WTC11 (cell line): ENCODE data around the gene ARFIP1. TPM values are rescaled to one million over a fixed set of nuclear protein-coding genes. Genes with fewer than 3 reads are reported as not detected.

ENCODE experiments used
- ATAC-seq: fragments of 200-7000 bp; cut with Tn5 transposase; 2 replicates; pipeline ENCODE4 v1.10.0; 2021; ENCODE audit warnings: mild to moderate bottlenecking, moderate library complexity
- CTCF ChIA-PET: fragments of 300-600 bp; sonication (Branson Sonifier 250); formaldehyde crosslinking; loops from one replicate; lab custom pipeline; 2021; ENCODE audit warnings: antibody characterized with exemption; lab: Charles Lee
- POLR2A ChIA-PET: fragments of 350-600 bp; sonication (Branson Sonifier 250); formaldehyde crosslinking; loops from one replicate; lab custom pipeline; 2021; ENCODE audit warnings: antibody characterized with exemption; lab: Charles Lee
- DNase-seq: peaks from one replicate; pipeline ENCODE4 v3.0.0; 2021; ENCODE audit warnings: low spot score
- H3K27ac Mint-ChIP-seq: 2 replicates; pipeline ENCODE4 v1.8.0; 2021; ENCODE audit warnings: mixed read lengths
- H3K27me3 Mint-ChIP-seq: 2 replicates; pipeline ENCODE4 v1.8.0; 2021; ENCODE audit warnings: low read depth, mild to moderate bottlenecking, moderate library complexity, mixed read lengths
- H3K36me3 Mint-ChIP-seq: 2 replicates; pipeline ENCODE4 v1.8.0; 2021; ENCODE audit warnings: mixed read lengths
- H3K4me1 Mint-ChIP-seq: 2 replicates; pipeline ENCODE4 v1.8.0; 2022; ENCODE audit warnings: mixed read lengths
- H3K4me3 Mint-ChIP-seq: 2 replicates; pipeline ENCODE4 v1.8.0; 2021; ENCODE audit warnings: mild to moderate bottlenecking, moderate library complexity, mixed read lengths
- H3K9me3 Mint-ChIP-seq: 2 replicates; pipeline ENCODE4 v1.8.0; 2021; ENCODE audit warnings: mixed read lengths
- CREB1 ChIP-seq: sonication (generic); formaldehyde crosslinking; IDR thresholded peaks from 2 replicates; pipeline ENCODE4 v1.8.0; 2023; ENCODE audit warnings: mild to moderate bottlenecking, missing genetic modification reagents
- CREM ChIP-seq: sonication (generic); formaldehyde crosslinking; IDR thresholded peaks from 2 replicates; pipeline ENCODE4 v1.8.1; 2022; ENCODE audit warnings: mild to moderate bottlenecking, missing genetic modification reagents, moderate library complexity
- EMX1 ChIP-seq: fragments of 250-450 bp; sonication (Bioruptor Pico); IDR thresholded peaks from 2 replicates; pipeline ENCODE4 v1.8.0; 2021; ENCODE audit warnings: mild to moderate bottlenecking
- GTF2I ChIP-seq: fragments of 250-450 bp; sonication (Bioruptor Pico); conservative IDR thresholded peaks from 2 replicates; pipeline ENCODE4 v1.4.0; 2021; ENCODE audit warnings: mild to moderate bottlenecking
- JUN ChIP-seq: sonication (generic); formaldehyde crosslinking; IDR thresholded peaks from 2 replicates; pipeline ENCODE4 v1.8.0; 2023; ENCODE audit warnings: mild to moderate bottlenecking, missing genetic modification reagents
- MYBL2 ChIP-seq: sonication (generic); formaldehyde crosslinking; IDR thresholded peaks from 2 replicates; pipeline ENCODE4 v1.8.1; 2023; ENCODE audit warnings: mild to moderate bottlenecking, moderate library complexity, missing genetic modification reagents
- NR2C2 ChIP-seq: sonication (generic); formaldehyde crosslinking; IDR thresholded peaks from 2 replicates; pipeline ENCODE4 v1.8.0; 2022; ENCODE audit warnings: mild to moderate bottlenecking, missing genetic modification reagents
- NR3C1 ChIP-seq: sonication (generic); formaldehyde crosslinking; conservative IDR thresholded peaks from 2 replicates; pipeline ENCODE4 v1.8.1; 2023; ENCODE audit warnings: low read depth, mild to moderate bottlenecking, missing genetic modification reagents
- OVOL2 ChIP-seq: fragments of 250-450 bp; sonication (Bioruptor Pico); IDR thresholded peaks from 2 replicates; pipeline ENCODE4 v1.9.0; 2021; ENCODE audit warnings: mild to moderate bottlenecking, borderline replicate concordance
- TCF7 ChIP-seq: sonication (generic); formaldehyde crosslinking; IDR thresholded peaks from 2 replicates; pipeline ENCODE4 v1.8.0; 2022; ENCODE audit warnings: mild to moderate bottlenecking, low read depth, missing genetic modification reagents, moderate library complexity
- ZNF219 ChIP-seq: sonication (generic); formaldehyde crosslinking; IDR thresholded peaks from 2 replicates; pipeline ENCODE4 v1.8.0; 2023; ENCODE audit warnings: missing genetic modification reagents, mild to moderate bottlenecking, borderline replicate concordance
- ZNF317 ChIP-seq: sonication (generic); formaldehyde crosslinking; IDR thresholded peaks from 2 replicates; pipeline ENCODE4 v1.8.1; 2023; ENCODE audit warnings: low read depth, mild to moderate bottlenecking, moderate library complexity, missing genetic modification reagents, borderline replicate concordance
- ZNF396 ChIP-seq: fragments of 250-450 bp; sonication (Bioruptor Pico); IDR thresholded peaks from 2 replicates; pipeline ENCODE4 v1.8.0; 2021; ENCODE audit warnings: mild to moderate bottlenecking, moderate library complexity, borderline replicate concordance
- total RNA-seq: library from RNA; stranded (reverse); gene quantifications from 3 replicates; pipeline ENCODE4 v1.2.3, GENCODE V29; 2021
- TF ChIP-seq, protein P1 (sequence below): sonication (generic); formaldehyde crosslinking; IDR thresholded peaks from 2 replicates; pipeline ENCODE4 v1.8.0; 2022; ENCODE audit warnings: mild to moderate bottlenecking, missing genetic modification reagents
- TF ChIP-seq, protein P2 (sequence below): sonication (generic); formaldehyde crosslinking; IDR thresholded peaks from 2 replicates; pipeline ENCODE4 v1.8.0; 2022; ENCODE audit warnings: mild to moderate bottlenecking, missing genetic modification reagents
- TF ChIP-seq, protein P3 (sequence below): sonication (generic); formaldehyde crosslinking; IDR thresholded peaks from 2 replicates; pipeline ENCODE4 v1.8.0; 2022; ENCODE audit warnings: mild to moderate bottlenecking, missing genetic modification reagents

Gene ARFIP1
- total RNA-seq, 1 experiment from 2014 or later: 35.3 TPM

DNA sequence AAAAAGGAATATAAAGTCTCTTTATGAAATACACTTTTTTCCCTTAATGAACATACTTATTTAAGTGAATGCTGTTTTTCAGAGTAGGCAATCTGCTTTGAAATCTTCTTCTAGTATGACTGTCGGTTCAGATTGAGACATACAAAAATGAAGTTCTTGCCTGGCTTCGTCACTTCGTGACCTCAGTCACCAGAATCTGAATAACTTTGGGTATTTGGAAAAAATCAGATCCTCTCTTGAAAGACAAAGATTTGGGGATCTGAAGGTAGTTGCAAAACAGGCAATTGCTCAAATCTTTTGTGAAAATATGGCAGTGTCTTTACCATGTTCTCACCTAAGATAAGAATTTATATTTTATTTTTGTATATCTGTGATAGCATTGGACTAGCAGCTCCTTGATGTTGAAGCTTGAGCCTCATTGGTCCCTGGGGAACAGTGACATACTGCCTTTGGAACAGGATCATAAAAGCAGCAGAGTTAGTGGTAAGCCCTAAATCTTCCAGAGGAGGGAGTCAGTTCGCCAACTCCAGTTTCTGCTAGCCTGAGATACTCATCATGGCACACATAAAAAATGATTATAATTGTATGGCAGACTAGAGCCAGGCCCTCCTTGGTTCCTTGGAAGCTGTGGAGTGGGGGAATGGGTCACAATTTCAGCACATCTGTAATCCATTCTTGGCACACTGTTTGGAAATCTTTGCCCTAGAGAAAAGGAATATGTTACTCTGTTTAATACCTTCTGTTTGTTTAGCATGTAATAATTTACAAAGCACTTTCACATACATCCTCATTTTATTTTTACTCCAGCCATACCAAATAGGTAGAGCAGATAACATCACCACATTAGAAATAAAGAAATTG, 5.0 kb downstream of the ARFIP1 start (continued):
- TF ChIP-seq OVOL2: no peak
- no peak for TF ChIP-seq CREM (CRISPR knock-in tag)
- TF ChIP-seq GTF2I (CRISPR knock-in tag): no peak
- TF ChIP-seq, all 79 proteins: peak for 0

DNA sequence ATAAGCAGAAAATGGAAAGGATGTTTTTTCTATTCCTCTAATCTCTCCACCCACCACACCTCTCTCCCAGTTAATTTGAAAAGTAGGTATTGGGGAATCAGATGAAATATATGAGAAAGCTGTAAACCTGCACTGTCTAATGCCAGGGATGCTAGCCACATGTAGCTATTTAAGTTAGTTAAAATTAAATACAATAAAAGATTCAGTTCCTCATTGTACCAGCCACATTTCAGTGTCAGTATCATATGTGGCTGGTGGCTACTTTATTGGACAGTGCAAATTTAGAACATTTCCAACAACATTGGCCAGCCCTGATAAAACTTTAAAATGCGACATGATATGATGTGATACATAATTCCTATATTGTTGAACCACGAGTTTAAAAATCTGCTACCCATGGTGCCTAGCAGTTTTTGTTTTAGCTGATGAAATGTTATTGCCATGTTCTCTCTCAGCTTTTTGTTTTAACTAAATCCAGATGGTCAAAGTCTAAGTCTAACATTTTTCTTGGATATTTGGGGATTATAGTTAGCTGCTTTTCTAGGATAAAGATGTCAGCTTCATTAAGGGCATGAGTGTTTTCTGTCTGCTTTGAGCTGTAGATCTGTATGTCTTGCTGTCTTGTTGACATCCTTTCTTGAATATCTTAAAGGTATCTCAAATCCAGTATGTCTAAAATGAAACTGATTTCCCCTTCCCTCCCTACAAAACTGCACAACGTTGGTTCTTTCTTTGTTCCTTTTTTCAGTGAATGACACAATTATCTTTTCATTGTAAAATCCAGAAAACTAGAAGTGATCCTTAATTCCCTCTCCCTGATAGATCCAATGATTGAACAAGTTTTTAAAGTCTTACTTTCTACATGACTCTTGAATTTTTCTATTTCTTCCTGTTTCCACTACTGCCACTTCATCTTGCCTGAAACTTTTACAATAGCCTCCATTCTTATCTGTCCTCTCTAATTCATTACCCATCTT, 6.2 kb downstream of the ARFIP1 start:
- ChIA-PET POLR2A (no interaction called here), CTCF (no interaction called here)
- no peak overlapping the region for H3K27ac Mint-ChIP-seq

DNA sequence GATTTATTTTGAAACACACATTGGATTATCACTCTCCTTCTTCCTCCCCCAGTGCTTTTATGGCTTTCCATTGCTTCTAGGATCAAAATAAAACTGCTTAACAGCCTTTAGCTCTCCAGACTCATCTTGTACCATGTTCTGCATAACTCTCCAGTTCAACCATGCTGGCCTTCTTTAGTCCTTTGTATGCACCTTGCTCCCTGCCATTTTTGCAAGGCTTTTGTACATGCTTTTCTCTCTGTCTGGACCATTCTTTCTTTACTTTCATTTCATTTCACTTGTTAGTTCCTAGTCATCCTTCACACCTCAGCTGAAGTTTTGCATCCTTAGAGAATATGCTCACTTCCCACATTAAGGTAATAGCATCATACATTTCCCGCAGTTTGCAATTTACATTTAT, 6.9 kb downstream of the ARFIP1 start:
- Mint-ChIP-seq H3K27me3 (no peaks in the 10 kb centered on the region), H3K4me1 (peaks cover 7% of the 10 kb centered on the region)
- no peak for TF ChIP-seq ZNF317
- TF ChIP-seq MYBL2: no peak
- TF ChIP-seq, protein P1, sequence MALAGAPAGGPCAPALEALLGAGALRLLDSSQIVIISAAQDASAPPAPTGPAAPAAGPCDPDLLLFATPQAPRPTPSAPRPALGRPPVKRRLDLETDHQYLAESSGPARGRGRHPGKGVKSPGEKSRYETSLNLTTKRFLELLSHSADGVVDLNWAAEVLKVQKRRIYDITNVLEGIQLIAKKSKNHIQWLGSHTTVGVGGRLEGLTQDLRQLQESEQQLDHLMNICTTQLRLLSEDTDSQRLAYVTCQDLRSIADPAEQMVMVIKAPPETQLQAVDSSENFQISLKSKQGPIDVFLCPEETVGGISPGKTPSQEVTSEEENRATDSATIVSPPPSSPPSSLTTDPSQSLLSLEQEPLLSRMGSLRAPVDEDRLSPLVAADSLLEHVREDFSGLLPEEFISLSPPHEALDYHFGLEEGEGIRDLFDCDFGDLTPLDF (CRISPR knock-in tag): no peak
- TF ChIP-seq, all 79 proteins: peak for 0
- ChIA-PET POLR2A (no interaction called here), CTCF (no interaction called here)
- Mint-ChIP-seq H3K27ac (no peak overlapping the region), H3K9me3 (no peaks in the 10 kb centered on the region), H3K36me3 (no peaks in the 10 kb centered on the region), H3K4me3 (no peak overlapping the region)
- DNase-seq (no peak), ATAC-seq (no peak)

More for the DNA sequence above, 6.2 kb downstream of the ARFIP1 start:
- no peak for DNase-seq
- no peaks in the 10 kb centered on the region for H3K27me3 Mint-ChIP-seq
- H3K9me3 Mint-ChIP-seq: no peaks in the 10 kb centered on the region
- ATAC-seq: no peak
- no peaks in the 10 kb centered on the region for H3K36me3 Mint-ChIP-seq
- H3K4me1 Mint-ChIP-seq: peaks cover 11% of the 10 kb centered on the region
- no peak overlapping the region for H3K4me3 Mint-ChIP-seq
- TF ChIP-seq, protein P2, sequence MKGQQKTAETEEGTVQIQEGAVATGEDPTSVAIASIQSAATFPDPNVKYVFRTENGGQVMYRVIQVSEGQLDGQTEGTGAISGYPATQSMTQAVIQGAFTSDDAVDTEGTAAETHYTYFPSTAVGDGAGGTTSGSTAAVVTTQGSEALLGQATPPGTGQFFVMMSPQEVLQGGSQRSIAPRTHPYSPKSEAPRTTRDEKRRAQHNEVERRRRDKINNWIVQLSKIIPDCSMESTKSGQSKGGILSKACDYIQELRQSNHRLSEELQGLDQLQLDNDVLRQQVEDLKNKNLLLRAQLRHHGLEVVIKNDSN (CRISPR knock-in tag): no peak
- no peak for TF ChIP-seq CREB1 (CRISPR knock-in tag)
- TF ChIP-seq JUN (CRISPR knock-in tag): no peak
- TF ChIP-seq NR2C2: no peak
- no peak for TF ChIP-seq NR3C1
- no peak for TF ChIP-seq ZNF396
- no peak for TF ChIP-seq ZNF219 (CRISPR knock-in tag)
- no peak for TF ChIP-seq TCF7 (CRISPR knock-in tag)
- TF ChIP-seq, protein P3, sequence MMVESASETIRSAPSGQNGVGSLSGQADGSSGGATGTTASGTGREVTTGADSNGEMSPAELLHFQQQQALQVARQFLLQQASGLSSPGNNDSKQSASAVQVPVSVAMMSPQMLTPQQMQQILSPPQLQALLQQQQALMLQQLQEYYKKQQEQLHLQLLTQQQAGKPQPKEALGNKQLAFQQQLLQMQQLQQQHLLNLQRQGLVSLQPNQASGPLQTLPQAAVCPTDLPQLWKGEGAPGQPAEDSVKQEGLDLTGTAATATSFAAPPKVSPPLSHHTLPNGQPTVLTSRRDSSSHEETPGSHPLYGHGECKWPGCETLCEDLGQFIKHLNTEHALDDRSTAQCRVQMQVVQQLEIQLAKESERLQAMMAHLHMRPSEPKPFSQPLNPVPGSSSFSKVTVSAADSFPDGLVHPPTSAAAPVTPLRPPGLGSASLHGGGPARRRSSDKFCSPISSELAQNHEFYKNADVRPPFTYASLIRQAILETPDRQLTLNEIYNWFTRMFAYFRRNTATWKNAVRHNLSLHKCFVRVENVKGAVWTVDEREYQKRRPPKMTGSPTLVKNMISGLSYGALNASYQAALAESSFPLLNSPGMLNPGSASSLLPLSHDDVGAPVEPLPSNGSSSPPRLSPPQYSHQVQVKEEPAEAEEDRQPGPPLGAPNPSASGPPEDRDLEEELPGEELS (CRISPR knock-in tag): no peak
- TF ChIP-seq EMX1: no peak
- TF ChIP-seq GTF2I (CRISPR knock-in tag): no peak
